IMR-90 (cell line): ENCODE results near the gene CRIM1. TPM values are rescaled to one million over a fixed set of nuclear protein-coding genes. Genes with fewer than 3 reads are reported as not detected.
A peak's percentile ranks its signal among the peaks of the same experiment; 100 is the strongest.

ENCODE experiments used
- ATAC-seq: fragments of 200-7000 bp; cut with Tn5 transposase; 2 replicates; pipeline ENCODE4 v1.9.1; 2020; ENCODE audit warnings: low read depth, mild to moderate bottlenecking, moderate library complexity
- BruUV-seq: library from RNA; stranded (reverse); fragments of 400-500 nt; replicated peaks from 2 replicates; lab custom pipeline; 2021; lab: Mats Ljungman, UMichigan
- CTCF ChIA-PET: fragments of 300-600 bp; formaldehyde crosslinking; extraction: SDS; loops from one replicate; lab custom pipeline; 2021; ENCODE audit warnings: antibody characterized with exemption; lab: Yijun Ruan, JAX
- POLR2A ChIA-PET: fragments of 300-600 bp; sonication (Branson Sonifier 250); formaldehyde crosslinking; loops from one replicate; lab custom pipeline; 2022; ENCODE audit warnings: antibody characterized with exemption; ENCODE audit not compliant: unreplicated experiment; lab: Charles Lee
- DNase-seq: peaks from one replicate; pipeline ENCODE4 v3.0.0; 2013
- H2AFZ ChIP-seq: replicated peaks from 2 replicates; pipeline ENCODE3; 2013; ENCODE audit warnings: low read length, mild to moderate bottlenecking; ENCODE audit not compliant: poor library complexity
- H2AK5ac ChIP-seq: 2 replicates; pipeline ENCODE4 v1.6.1; 2013; ENCODE audit warnings: low read depth, low read length, inconsistent platforms
- H2AK9ac ChIP-seq: replicated peaks from 2 replicates; pipeline ENCODE3; 2013; ENCODE audit warnings: mild to moderate bottlenecking, low read depth, low read length, moderate library complexity; ENCODE audit not compliant: poor library complexity
- H2BK120ac ChIP-seq: 2 replicates; pipeline ENCODE4 v1.6.1; 2013; ENCODE audit warnings: low read depth, low read length, inconsistent platforms
- H2BK15ac ChIP-seq: 3 replicates; pipeline ENCODE4 v1.6.1; 2013; ENCODE audit warnings: low read depth, low read length, inconsistent platforms
- H2BK20ac ChIP-seq: 2 replicates; pipeline ENCODE4 v1.6.1; 2013; ENCODE audit warnings: low read depth, mild to moderate bottlenecking, inconsistent platforms, low read length, moderate library complexity
- H2BK5ac ChIP-seq: 2 replicates; pipeline ENCODE4 v1.6.1; 2013; ENCODE audit warnings: mild to moderate bottlenecking, low read depth, low read length, inconsistent platforms; ENCODE audit not compliant: poor library complexity, severe bottlenecking
- H3K14ac ChIP-seq: replicated peaks from 2 replicates; pipeline ENCODE4 v1.6.1; 2013; ENCODE audit warnings: low read depth, low read length, inconsistent platforms
- H3K18ac ChIP-seq: 2 replicates; pipeline ENCODE4 v1.6.1; 2013; ENCODE audit warnings: low read depth, low read length, control low read depth
- H3K23ac ChIP-seq: 2 replicates; pipeline ENCODE4 v1.6.1; 2013; ENCODE audit warnings: low read depth, low read length, inconsistent platforms
- H3K27ac ChIP-seq: 2 replicates; pipeline ENCODE4 v1.5.1; 2013; ENCODE audit warnings: mild to moderate bottlenecking, control low read depth, low read length; ENCODE audit not compliant: insufficient read depth
- H3K27me3 ChIP-seq: 2 replicates; pipeline ENCODE4 v1.6.1; 2013; ENCODE audit warnings: low read length; ENCODE audit not compliant: control insufficient read depth, insufficient read depth
- H3K36me3 ChIP-seq: 2 replicates; pipeline ENCODE4 v1.6.1; 2013; ENCODE audit warnings: low read length, mixed read lengths; ENCODE audit not compliant: control insufficient read depth, insufficient read depth
- H3K4ac ChIP-seq: 2 replicates; pipeline ENCODE4 v1.6.1; 2013; ENCODE audit warnings: low read depth, low read length, inconsistent platforms
- H3K4me1 ChIP-seq: 2 replicates; pipeline ENCODE4 v1.6.1; 2013; ENCODE audit warnings: low read length, mixed read lengths; ENCODE audit not compliant: control insufficient read depth, insufficient read depth
- H3K4me2 ChIP-seq: 2 replicates; pipeline ENCODE4 v1.6.1; 2013; ENCODE audit warnings: low read depth, mild to moderate bottlenecking, control low read depth, low read length, moderate library complexity
- H3K4me3 ChIP-seq: 2 replicates; pipeline ENCODE4 v1.5.1; 2013; ENCODE audit warnings: low read depth, mild to moderate bottlenecking, control low read depth, low read length, moderate library complexity; ENCODE audit not compliant: insufficient read depth
- H3K56ac ChIP-seq: 2 replicates; pipeline ENCODE4 v1.6.1; 2013; ENCODE audit warnings: low read length, inconsistent platforms; ENCODE audit not compliant: insufficient read depth; ENCODE audit errors: extremely low read depth
- H3K79me1 ChIP-seq, 2 experiments: 2 replicates each; pipeline ENCODE4 v1.6.1; 2013; ENCODE audit warnings: low read length in 2 of 2, inconsistent platforms in 1 of 2, low read depth in 1 of 2
- H3K9ac ChIP-seq: 2 replicates; pipeline ENCODE4 v1.6.1; 2013; ENCODE audit warnings: low read depth, low read length, control low read depth
- H3K9me1 ChIP-seq: 2 replicates; pipeline ENCODE4 v1.6.1; 2013; ENCODE audit warnings: low read length, inconsistent platforms; ENCODE audit not compliant: insufficient read depth
- H3K9me3 ChIP-seq: 2 replicates; pipeline ENCODE4 v1.6.1; 2013; ENCODE audit warnings: low read length; ENCODE audit not compliant: control insufficient read depth, insufficient read depth
- H4K20me1 ChIP-seq: 2 replicates; pipeline ENCODE4 v1.6.1; 2013; ENCODE audit warnings: low read length, inconsistent platforms; ENCODE audit not compliant: insufficient read depth
- H4K5ac ChIP-seq: 2 replicates; pipeline ENCODE4 v1.6.1; 2013; ENCODE audit warnings: mild to moderate bottlenecking, low read depth, low read length, control low read depth
- H4K8ac ChIP-seq, 2 experiments: 2 replicates each; pipeline ENCODE4 v1.6.1; 2013; ENCODE audit warnings: low read depth in 2 of 2, low read length in 2 of 2, control low read depth in 1 of 2, inconsistent platforms in 1 of 2
- H4K91ac ChIP-seq: 2 replicates; pipeline ENCODE4 v1.6.1; 2013; ENCODE audit warnings: low read depth, low read length, inconsistent platforms; ENCODE audit not compliant: insufficient read depth
- BHLHE40 ChIP-seq: fragments of 150-350 bp; IDR thresholded peaks from 2 replicates; pipeline ENCODE4 v1.6.1; 2016; ENCODE audit warnings: mild to moderate bottlenecking, low read depth, low read length
- CEBPB ChIP-seq: IDR thresholded peaks from 2 replicates; pipeline ENCODE4 v1.6.1; 2012; ENCODE audit warnings: low read depth, low read length, improper control_type of control experiment
- ELK1 ChIP-seq: fragments of 150-350 bp; IDR thresholded peaks from 2 replicates; pipeline ENCODE4 v1.6.1; 2016; ENCODE audit warnings: low read depth, mild to moderate bottlenecking, low read length, moderate library complexity, borderline replicate concordance
- FOS ChIP-seq: fragments of 150-350 bp; IDR thresholded peaks from 2 replicates; pipeline ENCODE4 v1.6.1; 2016; ENCODE audit warnings: low read depth, low read length
- MAFK ChIP-seq: IDR thresholded peaks from 2 replicates; pipeline ENCODE4 v1.6.1; 2012; ENCODE audit warnings: low read depth, low read length, improper control_type of control experiment
- MAZ ChIP-seq: IDR thresholded peaks from 2 replicates; pipeline ENCODE4 v1.6.1; 2012; ENCODE audit warnings: low read depth, mild to moderate bottlenecking, low read length, improper control_type of control experiment, moderate library complexity, borderline replicate concordance
- MXI1 ChIP-seq: IDR thresholded peaks from 2 replicates; pipeline ENCODE4 v1.6.1; 2012; ENCODE audit warnings: low read depth, mild to moderate bottlenecking, low read length, moderate library complexity, borderline replicate concordance
- POLR2A ChIP-seq: IDR thresholded peaks from 2 replicates; pipeline ENCODE4 v1.6.1; 2012; ENCODE audit warnings: mild to moderate bottlenecking, low read depth, low read length
- RAD21 ChIP-seq: IDR thresholded peaks from 2 replicates; pipeline ENCODE4 v1.6.1; 2012; ENCODE audit warnings: low read length, improper control_type of control experiment
- RCOR1 ChIP-seq: IDR thresholded peaks from 2 replicates; pipeline ENCODE4 v1.6.1; 2012; ENCODE audit warnings: mild to moderate bottlenecking, low read length, improper control_type of control experiment; ENCODE audit not compliant: insufficient replicate concordance
- RFX5 ChIP-seq: IDR thresholded peaks from 2 replicates; pipeline ENCODE4 v1.8.0; 2012; ENCODE audit warnings: low read depth, mild to moderate bottlenecking, low read length, moderate library complexity
- USF2 ChIP-seq: fragments of 150-350 bp; IDR thresholded peaks from 2 replicates; pipeline ENCODE4 v1.6.1; 2017; ENCODE audit warnings: mild to moderate bottlenecking, antibody characterized with exemption, low read length, low read depth
- WGBS, 2 experiments: methylation state at CpG; one replicate each; pipeline versions ENCODE4 v1.1.5 to v1.1.7; 2013; ENCODE audit warnings: missing lambda C conversion rate in 2 of 2; ENCODE audit not compliant: insufficient read length in 1 of 2; ENCODE audit errors: extremely low coverage in 2 of 2; 5-methylcytosine and 5-hydroxymethylcytosine counted together
- dilution Hi-C: fragments of 300-500 bp; cut with HindIII; formaldehyde crosslinking; loops from one replicate; pipeline ENCODE4 v1.14.3; 2018; ENCODE audit warnings: low sequenced_read_pairs; ENCODE audit not compliant: unreplicated experiment
- in situ Hi-C: fragments of 300-500 bp; cut with MboI; formaldehyde crosslinking; loops from 3 replicates; pipeline ENCODE4 v1.14.3; 2019; ENCODE audit warnings: low sequenced_read_pairs, inconsistent platforms, mixed read lengths
- intact Hi-C: fragments of 100-400 bp; cut with micrococcal nuclease; formaldehyde crosslinking; loops from 2 replicates; pipeline ENCODE4 v1.10.0; 2022
- polyA plus RNA-seq, 3 experiments: library from polyadenylated mRNA; depleted of rRNA; stranded (reverse); fragments of >200 nt; gene quantifications; 2 replicates each; pipeline ENCODE4 v1.2.3, GENCODE V29; 2012; ENCODE audit warnings: low replicate concordance in 1 of 3
- total RNA-seq: library from RNA; depleted of rRNA; stranded (reverse); fragments of >200 nt; gene quantifications from 2 replicates; pipeline ENCODE4 v1.2.3, GENCODE V29; 2012

The CRIM1 gene
- total and polyA plus RNA-seq, 2 of the 4 experiments (the other 2 are of a cell fraction): 285 to 490 TPM

GRCh38 chr2:36449943-36450392 lies 94.4 kb downstream of the CRIM1 start:
- peak overlapping the region; percentile 91 for H4K5ac ChIP-seq
- no peak for TF ChIP-seq MXI1
- TF ChIP-seq USF2: no peak
- no peak for TF ChIP-seq RCOR1
- no peak for TF ChIP-seq POLR2A
- peak; percentile 42; the same call in 1 of the 2 replicates for TF ChIP-seq CEBPB
- TF ChIP-seq ELK1: no peak
- TF ChIP-seq MAFK: peak; percentile 18; the same call in 1 of the 2 replicates
- TF ChIP-seq MAZ: no peak
- TF ChIP-seq BHLHE40: no peak
- no peak for TF ChIP-seq RFX5
- no peak for TF ChIP-seq RAD21
- TF ChIP-seq FOS: no peak
- dilution Hi-C loops: no loop called here
- H2AFZ ChIP-seq: no peak overlapping the region
- peak overlapping the region; percentile 81 for H3K27ac ChIP-seq
- H4K91ac ChIP-seq: peak overlapping the region; percentile 74
- POLR2A ChIA-PET: no interaction called here
- intact Hi-C loops: loop anchor here (2.0 to 5.0 kb wide), 2 partner anchors 37 to 93 kb away; partner anchors contain the start of gene CRIM1
- peak overlapping the region; percentile 89 for H2BK120ac ChIP-seq
- H2BK20ac ChIP-seq: peak overlapping the region; percentile 92
- DNase-seq (peak; percentile 58), ATAC-seq (no peak)
- H3K4me2 ChIP-seq: peak overlapping the region; percentile 57; the same call in 1 of the 2 replicates
- H3K9ac ChIP-seq: peak overlapping the region; percentile 50; the same call in 1 of the 2 replicates
- H3K14ac ChIP-seq: peak overlapping the region; percentile 95
- peaks cover 48 to 77% of the 10 kb centered on the region in 2 experiments for H3K79me1 ChIP-seq
- peak overlapping the region; percentile 33; the same call in 1 of the 2 replicates for H3K56ac ChIP-seq
- peak overlapping the region; percentile 92 for H3K4ac ChIP-seq
- in situ Hi-C loops: no loop called here
- CTCF ChIA-PET: interaction anchor here (0.7 kb wide), 1 partner anchor 173 kb away, joined by 3 read pairs; no protein-coding TSS in a partner anchor
- H3K23ac ChIP-seq: peak overlapping the region; percentile 83
- no TSS peak for BruUV-seq
- no peaks in the 10 kb centered on the region for H3K9me3 ChIP-seq
- peaks cover 41% of the 10 kb centered on the region for H3K4me1 ChIP-seq
- H3K36me3 ChIP-seq: peaks cover 36% of the 10 kb centered on the region
- H3K9me1 ChIP-seq: peaks cover 33% of the 10 kb centered on the region
- H2BK5ac ChIP-seq: peak overlapping the region; percentile 95
- H2BK15ac ChIP-seq: peak overlapping the region; percentile 69; the same call in 2 of the 3 replicates
- peak overlapping the region; percentile 76 for H2AK9ac ChIP-seq
- peak overlapping the region; percentile 84 for H2AK5ac ChIP-seq
- H4K8ac ChIP-seq: peak overlapping the region; percentile 30 to 83
- no CpG with 5 or more reads among the region's 6 CpGs for WGBS, 2 experiments
- H4K20me1 ChIP-seq: peaks cover 23% of the 10 kb centered on the region; the same call in 1 of the 2 replicates
- peak overlapping the region; percentile 98 for H3K18ac ChIP-seq
- H3K4me3 ChIP-seq: no peak overlapping the region
- no peaks in the 10 kb centered on the region for H3K27me3 ChIP-seq
